MCF 10A (cell line): Measurements from ENCODE around the gene MAP3K8. TPM values are rescaled to one million over a fixed set of nuclear protein-coding genes. Genes with fewer than 3 reads are reported as not detected.

Experiments
- BruUV-seq: library from RNA; stranded (reverse); fragments of 400-500 nt; replicated peaks from 2 replicates; lab custom pipeline; 2021; lab: Mats Ljungman, UMichigan
- CTCF ChIA-PET: fragments of 300-600 bp; sonication (Branson Sonifier 250); formaldehyde crosslinking; extraction: SDS; loops from one replicate; lab custom pipeline; 2021; ENCODE audit warnings: antibody characterized with exemption, inconsistent platforms; lab: Yijun Ruan, JAX
- POLR2A ChIA-PET: fragments of 300-600, 350-650 bp; sonication (Branson Sonifier 250); formaldehyde crosslinking; extraction: SDS; loops from one replicate; lab custom pipeline; 2020; ENCODE audit warnings: antibody characterized with exemption, inconsistent platforms; lab: Yijun Ruan, JAX
- DNase-seq: peaks from one replicate; pipeline ENCODE4 v3.0.0-alpha.2; 2018; ENCODE audit not compliant: unreplicated experiment
- H3K27ac Mint-ChIP-seq: one replicate; pipeline ENCODE4 v1.8.0; 2022; ENCODE audit warnings: mild to moderate bottlenecking, low read depth, mixed read lengths; ENCODE audit not compliant: unreplicated experiment
- H3K27me3 Mint-ChIP-seq: one replicate; pipeline ENCODE4 v1.8.0; 2022; ENCODE audit warnings: mixed read lengths; ENCODE audit not compliant: insufficient read depth, unreplicated experiment
- H3K36me3 Mint-ChIP-seq: one replicate; pipeline ENCODE4 v1.8.0; 2022; ENCODE audit warnings: mild to moderate bottlenecking, moderate library complexity, mixed read lengths; ENCODE audit not compliant: insufficient read depth, unreplicated experiment
- H3K4me1 Mint-ChIP-seq: one replicate; pipeline ENCODE4 v1.8.0; 2022; ENCODE audit warnings: mixed read lengths; ENCODE audit not compliant: insufficient read depth, unreplicated experiment
- H3K4me3 Mint-ChIP-seq: one replicate; pipeline ENCODE4 v1.8.0; 2022; ENCODE audit warnings: mild to moderate bottlenecking, moderate library complexity, mixed read lengths; ENCODE audit not compliant: unreplicated experiment
- H3K9me3 Mint-ChIP-seq: one replicate; pipeline ENCODE4 v1.8.0; 2022; ENCODE audit warnings: mixed read lengths; ENCODE audit not compliant: unreplicated experiment
- intact Hi-C: fragments of 100-400 bp; cut with micrococcal nuclease; formaldehyde crosslinking; loops from 2 replicates; pipeline ENCODE4 v1.14.1; 2022
- total RNA-seq: library from RNA; stranded (reverse); gene quantifications from 2 replicates; pipeline ENCODE4 v1.2.3, GENCODE V29; 2022
- TF ChIP-seq, protein P1 (sequence below): fragments of 200-600 bp; IDR thresholded peaks from one replicate; pipeline ENCODE4 v1.8.0; 2022; ENCODE audit warnings: antibody characterized with exemption, mild to moderate bottlenecking; ENCODE audit not compliant: unreplicated experiment

MAP3K8 gene
- total RNA-seq, 1 experiment from 2014 or later: 1.5 TPM

DNA sequence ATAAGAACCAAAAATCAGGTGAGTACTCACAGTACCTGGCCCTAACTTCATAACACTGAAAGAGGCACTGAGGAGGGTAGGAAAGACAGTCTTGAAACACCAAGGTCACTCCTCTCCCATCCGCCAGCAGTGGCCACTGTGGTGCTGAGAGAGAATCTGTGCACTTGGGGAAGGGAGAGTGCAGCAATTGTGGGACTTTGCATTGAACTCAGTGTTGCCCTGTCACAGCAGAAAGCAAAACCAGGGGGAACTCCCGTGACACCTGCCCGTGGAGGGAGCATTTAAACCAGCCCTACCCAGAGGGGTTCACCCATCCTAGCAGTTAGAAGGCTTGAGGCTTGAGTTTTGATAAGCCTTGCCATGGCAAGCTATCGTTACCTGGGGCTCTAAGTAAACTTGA, 35.2 kb upstream of the MAP3K8 start:
- Mint-ChIP-seq H3K4me1 (no peaks in the 10 kb centered on the region), H3K9me3 (no peaks in the 10 kb centered on the region), H3K27me3 (no peaks in the 10 kb centered on the region), H3K4me3 (no peak overlapping the region), H3K27ac (no peak overlapping the region), H3K36me3 (no peaks in the 10 kb centered on the region)
- BruUV-seq: no TSS peak
- DNase-seq: no peak
- TF ChIP-seq, protein P1, sequence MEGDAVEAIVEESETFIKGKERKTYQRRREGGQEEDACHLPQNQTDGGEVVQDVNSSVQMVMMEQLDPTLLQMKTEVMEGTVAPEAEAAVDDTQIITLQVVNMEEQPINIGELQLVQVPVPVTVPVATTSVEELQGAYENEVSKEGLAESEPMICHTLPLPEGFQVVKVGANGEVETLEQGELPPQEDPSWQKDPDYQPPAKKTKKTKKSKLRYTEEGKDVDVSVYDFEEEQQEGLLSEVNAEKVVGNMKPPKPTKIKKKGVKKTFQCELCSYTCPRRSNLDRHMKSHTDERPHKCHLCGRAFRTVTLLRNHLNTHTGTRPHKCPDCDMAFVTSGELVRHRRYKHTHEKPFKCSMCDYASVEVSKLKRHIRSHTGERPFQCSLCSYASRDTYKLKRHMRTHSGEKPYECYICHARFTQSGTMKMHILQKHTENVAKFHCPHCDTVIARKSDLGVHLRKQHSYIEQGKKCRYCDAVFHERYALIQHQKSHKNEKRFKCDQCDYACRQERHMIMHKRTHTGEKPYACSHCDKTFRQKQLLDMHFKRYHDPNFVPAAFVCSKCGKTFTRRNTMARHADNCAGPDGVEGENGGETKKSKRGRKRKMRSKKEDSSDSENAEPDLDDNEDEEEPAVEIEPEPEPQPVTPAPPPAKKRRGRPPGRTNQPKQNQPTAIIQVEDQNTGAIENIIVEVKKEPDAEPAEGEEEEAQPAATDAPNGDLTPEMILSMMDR: no peak
- intact Hi-C loops: no loop called here
- POLR2A ChIA-PET: no interaction called here
- CTCF ChIA-PET: no interaction called here

DNA sequence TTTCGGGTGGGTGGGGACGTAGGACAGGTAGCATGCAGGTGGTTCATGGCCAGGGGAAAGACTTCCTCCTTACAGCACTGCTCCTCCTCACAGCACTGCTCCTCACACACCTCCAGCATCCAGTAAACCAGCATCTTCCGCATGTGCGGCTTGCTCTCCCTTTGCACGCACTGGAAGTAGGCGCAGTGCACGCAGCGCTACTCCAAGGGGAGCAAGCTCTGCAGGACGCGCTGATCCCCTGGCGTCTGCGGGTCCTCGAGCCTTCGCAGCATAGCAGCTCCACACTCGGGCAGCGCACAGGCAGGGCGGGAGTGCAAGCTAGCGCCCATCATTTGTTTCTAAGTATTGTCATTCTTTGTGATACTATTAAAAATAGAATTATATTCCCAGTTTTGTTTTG, 30.5 kb upstream of the MAP3K8 start:
- TF ChIP-seq, protein P1: no peak
- Mint-ChIP-seq H3K27me3 (no peaks in the 10 kb centered on the region), H3K4me1 (no peaks in the 10 kb centered on the region), H3K4me3 (no peak overlapping the region), H3K9me3 (peaks cover 9% of the 10 kb centered on the region), H3K27ac (no peak overlapping the region), H3K36me3 (no peaks in the 10 kb centered on the region)
- CTCF ChIA-PET: no interaction called here
- no TSS peak for BruUV-seq
- DNase-seq: no peak
- intact Hi-C loops: no loop called here
- POLR2A ChIA-PET: no interaction called here

DNA sequence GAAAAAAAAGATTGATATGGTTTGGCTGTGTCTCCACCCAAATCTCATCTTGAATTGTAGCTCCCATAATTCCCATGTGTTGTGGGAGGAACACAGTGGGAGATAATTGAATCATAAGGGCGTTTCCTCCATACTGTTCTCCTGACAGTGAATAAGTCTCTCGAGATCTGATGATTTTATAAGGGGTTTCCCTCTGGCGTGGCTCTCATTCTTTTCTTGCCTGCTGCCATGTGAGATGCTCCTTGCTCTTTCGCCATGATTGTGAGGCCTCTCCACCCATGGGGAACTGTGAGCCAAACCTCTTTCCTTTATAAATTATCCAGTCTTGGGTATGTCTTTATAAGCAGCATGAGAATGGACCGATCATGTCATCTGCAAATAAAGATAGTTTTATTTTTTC, 29.4 kb upstream of the MAP3K8 start:
- no peaks in the 10 kb centered on the region for H3K36me3 Mint-ChIP-seq
- CTCF ChIA-PET: interaction anchor here (0.5 to 1.6 kb wide), 4 partner anchors 12 to 1908 kb away, joined by 3 to 7 read pairs (median 4); no protein-coding TSS in a partner anchor

DNA sequence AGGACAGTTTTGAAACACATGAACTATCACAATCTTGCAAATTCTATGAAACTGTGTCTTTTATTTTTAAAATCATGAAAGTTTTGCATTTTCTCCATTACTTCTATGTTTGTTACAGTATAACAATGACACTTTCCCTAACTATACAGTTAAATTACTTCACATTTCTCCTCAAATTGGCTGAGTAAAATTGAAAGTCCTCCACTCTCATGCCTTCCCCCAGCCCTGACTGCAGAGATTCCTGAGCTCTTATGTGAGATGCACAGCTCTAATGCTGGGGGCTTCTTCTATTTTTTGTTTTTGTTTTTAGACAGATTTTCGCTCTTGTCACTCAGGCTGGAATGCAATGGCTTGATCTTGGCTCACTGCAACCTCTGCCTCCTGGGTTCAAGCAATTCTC, 22.7 kb upstream of the MAP3K8 start:
- BruUV-seq: no TSS peak
- Mint-ChIP-seq H3K9me3 (no peaks in the 10 kb centered on the region), H3K27ac (no peak overlapping the region), H3K27me3 (no peaks in the 10 kb centered on the region), H3K4me1 (no peaks in the 10 kb centered on the region), H3K4me3 (no peak overlapping the region), H3K36me3 (no peaks in the 10 kb centered on the region)
- POLR2A ChIA-PET: interaction anchor here (0.5 kb wide), 1 partner anchor 72 kb away, joined by 3 read pairs; no protein-coding TSS in a partner anchor
- intact Hi-C loops: no loop called here
- CTCF ChIA-PET: interaction anchor here (1.0 to 1.5 kb wide), 5 partner anchors 19 to 180 kb away, joined by 3 to 6 read pairs (median 4); no protein-coding TSS in a partner anchor
- TF ChIP-seq, protein P1: no peak
- no peak for DNase-seq

More for the DNA sequence above, 29.4 kb upstream of the MAP3K8 start:
- no TSS peak for BruUV-seq
- intact Hi-C loops: no loop called here
- Mint-ChIP-seq H3K4me1 (no peaks in the 10 kb centered on the region), H3K27ac (no peak overlapping the region), H3K27me3 (no peaks in the 10 kb centered on the region), H3K9me3 (peaks cover 9% of the 10 kb centered on the region), H3K4me3 (no peak overlapping the region)
- POLR2A ChIA-PET: no interaction called here
- TF ChIP-seq, protein P1: no peak
- no peak for DNase-seq
